Lower lobe of right lung (tissue), 2 donors: ENCODE measurements around the gene LGALS9. TPM values are rescaled to one million over a fixed set of nuclear protein-coding genes. Genes with fewer than 3 reads are reported as not detected.

Source experiments
- ATAC-seq, 2 donors: fragments of 200-7000 bp; cut with Tn5 transposase; one replicate each; pipeline ENCODE4 v1.9.1; 2020 to 2022; ENCODE audit warnings: mild to moderate bottlenecking in 2 of 2, moderate library complexity in 2 of 2
- DNase-seq: peaks from one replicate; pipeline ENCODE4 v3.0.0-alpha.2; 2020
- H3K27ac ChIP-seq: fragments of 200-600 bp; one replicate; pipeline ENCODE4 v1.8.0; 2022
- H3K27me3 ChIP-seq: fragments of 200-600 bp; one replicate; pipeline ENCODE4 v1.8.0; 2022; ENCODE audit warnings: low read depth
- H3K36me3 ChIP-seq: fragments of 200-600 bp; one replicate; pipeline ENCODE4 v1.8.0; 2022; ENCODE audit warnings: mild to moderate bottlenecking
- H3K4me1 ChIP-seq: fragments of 200-600 bp; one replicate; pipeline ENCODE4 v1.8.0; 2022
- H3K4me3 ChIP-seq: fragments of 200-600 bp; one replicate; pipeline ENCODE4 v1.8.0; 2022; ENCODE audit warnings: mild to moderate bottlenecking
- H3K9me3 ChIP-seq: fragments of 200-600 bp; one replicate; pipeline ENCODE4 v1.8.0; 2022
- CTCF ChIP-seq: fragments of 200-600 bp; IDR thresholded peaks from one replicate; pipeline ENCODE4 v1.8.0; 2022; ENCODE audit warnings: antibody characterized with exemption, mild to moderate bottlenecking
- intact Hi-C: fragments of 100-400 bp; cut with DNase I; formaldehyde crosslinking; loops from one replicate; pipeline ENCODE4 v1.11.0; 2022
- total RNA-seq: library from RNA; stranded (reverse); fragmentation: NEBNext Ultra II Directional; extraction: Animal tissue kit (Norgen Biotek cat#: 25700); gene quantifications from one replicate; pipeline ENCODE4 v1.2.1, GENCODE V29; 2021
- donor health status: DM: no; HTN: yes; CAD: no; lungs with severe emphysema.

Gene LGALS9
- total RNA-seq, 1 donor from 2014 or later = 349 TPM

- Histone ChIP-seq H3K4me3 (no peak overlapping the region), H3K4me1 (no peaks in the 10 kb centered on the region), H3K27me3 (no peaks in the 10 kb centered on the region), H3K27ac (no peak overlapping the region), H3K9me3 (no peaks in the 10 kb centered on the region), H3K36me3 (peaks cover 71% of the 10 kb centered on the region)
- ATAC-seq = no peak
- no peak for TF ChIP-seq CTCF
- intact Hi-C loops = no loop called here
- no peak for DNase-seq
Observed at GRCh38 chr17:27596096-27596495, 34.9 kb upstream of the LGALS9 start.

- H3K4me3 ChIP-seq = no peak overlapping the region
- peaks cover 5% of the 10 kb centered on the region for H3K4me1 ChIP-seq
- no peak overlapping the region for H3K27ac ChIP-seq
- no peaks in the 10 kb centered on the region for H3K27me3 ChIP-seq
- no peaks in the 10 kb centered on the region for H3K9me3 ChIP-seq
- DNase-seq (no peak), ATAC-seq (no peak)
- intact Hi-C loops = no loop called here
- H3K36me3 ChIP-seq = peaks cover 68% of the 10 kb centered on the region
- TF ChIP-seq CTCF = no peak
Observed at GRCh38 chr17:27596566-27597187, 34.3 kb upstream of the LGALS9 start.

- intact Hi-C loops = no loop called here
- DNase-seq (no peak), ATAC-seq (no peak)
- Histone ChIP-seq H3K27me3 (no peaks in the 10 kb centered on the region), H3K27ac (no peak overlapping the region), H3K36me3 (peaks cover 65% of the 10 kb centered on the region), H3K9me3 (no peaks in the 10 kb centered on the region), H3K4me1 (peaks cover 10% of the 10 kb centered on the region), H3K4me3 (no peak overlapping the region)
- TF ChIP-seq CTCF = no peak
Observed at GRCh38 chr17:27597188-27597580, 33.8 kb upstream of the LGALS9 start.

GRCh38 chr17:27597783-27598320 is 33.1 kb upstream of the LGALS9 start:
- TF ChIP-seq CTCF = no peak
- Histone ChIP-seq H3K4me1 (peaks cover 10% of the 10 kb centered on the region), H3K27me3 (no peaks in the 10 kb centered on the region), H3K9me3 (no peaks in the 10 kb centered on the region), H3K27ac (no peak overlapping the region), H3K4me3 (no peak overlapping the region), H3K36me3 (peaks cover 58% of the 10 kb centered on the region)
- intact Hi-C loops = no loop called here
- DNase-seq (no peak), ATAC-seq (no peak)

- no peak for DNase-seq
- H3K27ac ChIP-seq = no peak overlapping the region
- intact Hi-C loops = no loop called here
- no peak for ATAC-seq
- no peaks in the 10 kb centered on the region for H3K9me3 ChIP-seq
- H3K36me3 ChIP-seq = peaks cover 52% of the 10 kb centered on the region
- no peak for TF ChIP-seq CTCF
- H3K4me3 ChIP-seq = no peak overlapping the region
- no peaks in the 10 kb centered on the region for H3K27me3 ChIP-seq
- H3K4me1 ChIP-seq = peaks cover 10% of the 10 kb centered on the region
Observed at GRCh38 chr17:27598337-27599050, 32.5 kb upstream of the LGALS9 start.
